SH-SY5Y (cell line): Measurements from ENCODE around the gene ARX.

Experiments used
- GATA2 ChIP-seq: IDR thresholded peaks from 2 replicates; pipeline ENCODE4 v1.6.1; 2011; ENCODE audit warnings: mild to moderate bottlenecking, low read depth, low read length
- GATA3 ChIP-seq: IDR thresholded peaks from 2 replicates; pipeline ENCODE4 v1.6.1; 2011; ENCODE audit warnings: low read depth, mild to moderate bottlenecking, low read length, moderate library complexity

DNA sequence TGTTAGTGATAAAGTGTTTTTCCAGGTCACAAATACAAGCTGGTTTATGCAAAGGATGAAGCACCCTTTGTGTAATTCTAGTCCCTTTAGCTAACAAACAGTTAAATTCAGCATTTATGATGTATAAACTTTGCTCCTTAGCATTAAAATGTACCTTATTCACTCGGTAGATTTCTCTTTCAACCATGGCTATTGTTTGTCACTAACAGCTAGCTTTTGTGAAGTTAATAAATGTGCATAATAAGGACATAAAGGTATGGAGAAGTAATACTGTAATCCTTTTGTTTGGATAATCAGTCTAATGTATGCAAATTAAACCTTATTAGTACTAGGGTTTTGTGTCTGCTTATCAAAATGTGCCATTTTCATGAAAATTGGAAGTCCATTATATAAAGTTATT, 34.2 kb upstream of the ARX start:
- TF ChIP-seq GATA3: no peak
- TF ChIP-seq GATA2: no peak
